OCI-LY3 (cell line): Measurements from ENCODE around the gene PARVA.

ENCODE experiments used
- EZH2phosphoT487 ChIP-seq: fragments of 200-600 bp; shearing (Covaris generic); IDR thresholded peaks from 2 replicates; pipeline ENCODE4 v1.6.1; 2018; ENCODE audit warnings: antibody characterized with exemption, mixed run types, low read depth
- TF ChIP-seq, protein P1 (sequence below): fragments of 200-600, 300-600 bp; sonication (generic); IDR thresholded peaks from 2 replicates; pipeline ENCODE4 v1.5.1; 2014; ENCODE audit warnings: antibody characterized with exemption, low read length, low read depth

DNA sequence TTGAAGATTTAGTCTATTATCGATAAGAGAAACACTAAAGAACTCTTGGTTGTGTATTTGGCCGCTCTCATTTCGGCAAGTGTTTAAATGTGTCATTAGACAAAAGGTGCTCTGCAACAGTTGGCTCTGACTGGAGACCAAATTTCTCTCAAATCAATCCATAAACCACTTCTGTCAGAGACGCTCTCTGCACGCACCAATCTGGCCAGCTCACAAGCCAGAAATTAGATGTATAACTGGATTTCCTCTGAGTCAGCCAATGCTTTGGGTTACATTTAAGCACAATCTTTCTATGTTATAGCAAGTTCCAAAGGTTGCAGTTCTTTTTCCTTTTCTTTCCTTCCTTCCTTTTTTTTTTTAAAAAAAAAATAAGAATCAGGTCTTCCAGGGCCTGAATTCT is 17.6 kb upstream of the PARVA start:
- TF ChIP-seq, protein P1, sequence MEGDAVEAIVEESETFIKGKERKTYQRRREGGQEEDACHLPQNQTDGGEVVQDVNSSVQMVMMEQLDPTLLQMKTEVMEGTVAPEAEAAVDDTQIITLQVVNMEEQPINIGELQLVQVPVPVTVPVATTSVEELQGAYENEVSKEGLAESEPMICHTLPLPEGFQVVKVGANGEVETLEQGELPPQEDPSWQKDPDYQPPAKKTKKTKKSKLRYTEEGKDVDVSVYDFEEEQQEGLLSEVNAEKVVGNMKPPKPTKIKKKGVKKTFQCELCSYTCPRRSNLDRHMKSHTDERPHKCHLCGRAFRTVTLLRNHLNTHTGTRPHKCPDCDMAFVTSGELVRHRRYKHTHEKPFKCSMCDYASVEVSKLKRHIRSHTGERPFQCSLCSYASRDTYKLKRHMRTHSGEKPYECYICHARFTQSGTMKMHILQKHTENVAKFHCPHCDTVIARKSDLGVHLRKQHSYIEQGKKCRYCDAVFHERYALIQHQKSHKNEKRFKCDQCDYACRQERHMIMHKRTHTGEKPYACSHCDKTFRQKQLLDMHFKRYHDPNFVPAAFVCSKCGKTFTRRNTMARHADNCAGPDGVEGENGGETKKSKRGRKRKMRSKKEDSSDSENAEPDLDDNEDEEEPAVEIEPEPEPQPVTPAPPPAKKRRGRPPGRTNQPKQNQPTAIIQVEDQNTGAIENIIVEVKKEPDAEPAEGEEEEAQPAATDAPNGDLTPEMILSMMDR = no peak
- no peak for TF ChIP-seq EZH2phosphoT487
